Neural crest cell (in vitro differentiated cells): ENCODE data around the gene IL21R. TPM values are rescaled to one million over a fixed set of nuclear protein-coding genes. Genes with fewer than 3 reads are reported as not detected.

Experiments used
- DNase-seq: peaks from one replicate; pipeline ENCODE4 v3.0.0; 2021; ENCODE audit warnings: low read depth, mixed read lengths, low spot score
- H3K27ac Mint-ChIP-seq: one replicate; pipeline ENCODE4 v1.8.0; 2021; ENCODE audit warnings: mild to moderate bottlenecking, mixed read lengths; ENCODE audit not compliant: unreplicated experiment
- H3K27me3 Mint-ChIP-seq: 2 replicates; pipeline ENCODE4 v1.8.0; 2021; ENCODE audit warnings: low read depth, mild to moderate bottlenecking, mixed read lengths
- H3K36me3 Mint-ChIP-seq: 2 replicates; pipeline ENCODE4 v1.8.0; 2021; ENCODE audit warnings: low read depth, mild to moderate bottlenecking, mixed read lengths
- H3K4me1 Mint-ChIP-seq: 2 replicates; pipeline ENCODE4 v1.8.0; 2021; ENCODE audit warnings: mixed read lengths
- H3K4me3 Mint-ChIP-seq: one replicate; pipeline ENCODE4 v1.8.0; 2021; ENCODE audit warnings: mild to moderate bottlenecking, mixed read lengths
- H3K9me3 Mint-ChIP-seq: 2 replicates; pipeline ENCODE4 v1.8.0; 2021; ENCODE audit warnings: mixed read lengths
- total RNA-seq: library from RNA; stranded (reverse); gene quantifications from 2 replicates; pipeline ENCODE4 v1.2.1, GENCODE V29; 2021
- TF ChIP-seq, protein P1 (sequence below): fragments of 200-600 bp; sonication (generic); conservative IDR thresholded peaks from 2 replicates; pipeline ENCODE4 v1.5.0; 2021; ENCODE audit warnings: antibody characterized with exemption, mild to moderate bottlenecking

Gene IL21R
- total RNA-seq, 1 donor from 2014 or later = 0.79 TPM

DNA sequence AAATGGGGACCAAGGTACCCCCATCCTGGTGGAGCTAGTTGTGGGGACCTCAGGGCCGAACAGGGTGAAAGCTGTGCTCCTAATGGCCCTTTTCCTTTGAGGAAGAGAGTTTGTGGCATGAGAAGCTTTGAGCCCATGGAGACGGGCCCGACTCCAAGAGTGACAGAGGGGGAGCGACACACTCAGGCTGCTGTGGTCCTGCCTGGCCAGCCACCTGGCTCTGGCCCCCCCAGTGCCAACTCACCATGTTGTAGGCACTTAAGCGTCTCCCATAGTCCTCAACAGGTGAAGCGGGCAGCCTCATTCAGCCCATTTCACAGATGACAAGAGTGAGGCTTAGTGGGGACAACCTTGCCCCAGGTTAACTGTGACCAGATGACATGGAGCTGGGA lies 1.6 kb downstream of the IL21R start:
- H3K36me3 Mint-ChIP-seq = no peaks in the 10 kb centered on the region
- peaks cover 17% of the 10 kb centered on the region for H3K4me1 Mint-ChIP-seq
- DNase-seq = no peak
- TF ChIP-seq, protein P1, sequence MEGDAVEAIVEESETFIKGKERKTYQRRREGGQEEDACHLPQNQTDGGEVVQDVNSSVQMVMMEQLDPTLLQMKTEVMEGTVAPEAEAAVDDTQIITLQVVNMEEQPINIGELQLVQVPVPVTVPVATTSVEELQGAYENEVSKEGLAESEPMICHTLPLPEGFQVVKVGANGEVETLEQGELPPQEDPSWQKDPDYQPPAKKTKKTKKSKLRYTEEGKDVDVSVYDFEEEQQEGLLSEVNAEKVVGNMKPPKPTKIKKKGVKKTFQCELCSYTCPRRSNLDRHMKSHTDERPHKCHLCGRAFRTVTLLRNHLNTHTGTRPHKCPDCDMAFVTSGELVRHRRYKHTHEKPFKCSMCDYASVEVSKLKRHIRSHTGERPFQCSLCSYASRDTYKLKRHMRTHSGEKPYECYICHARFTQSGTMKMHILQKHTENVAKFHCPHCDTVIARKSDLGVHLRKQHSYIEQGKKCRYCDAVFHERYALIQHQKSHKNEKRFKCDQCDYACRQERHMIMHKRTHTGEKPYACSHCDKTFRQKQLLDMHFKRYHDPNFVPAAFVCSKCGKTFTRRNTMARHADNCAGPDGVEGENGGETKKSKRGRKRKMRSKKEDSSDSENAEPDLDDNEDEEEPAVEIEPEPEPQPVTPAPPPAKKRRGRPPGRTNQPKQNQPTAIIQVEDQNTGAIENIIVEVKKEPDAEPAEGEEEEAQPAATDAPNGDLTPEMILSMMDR = no peak
- H3K27me3 Mint-ChIP-seq = peaks cover 4% of the 10 kb centered on the region
- H3K4me3 Mint-ChIP-seq = no peak overlapping the region
- H3K9me3 Mint-ChIP-seq = no peaks in the 10 kb centered on the region
- no peak overlapping the region for H3K27ac Mint-ChIP-seq

DNA sequence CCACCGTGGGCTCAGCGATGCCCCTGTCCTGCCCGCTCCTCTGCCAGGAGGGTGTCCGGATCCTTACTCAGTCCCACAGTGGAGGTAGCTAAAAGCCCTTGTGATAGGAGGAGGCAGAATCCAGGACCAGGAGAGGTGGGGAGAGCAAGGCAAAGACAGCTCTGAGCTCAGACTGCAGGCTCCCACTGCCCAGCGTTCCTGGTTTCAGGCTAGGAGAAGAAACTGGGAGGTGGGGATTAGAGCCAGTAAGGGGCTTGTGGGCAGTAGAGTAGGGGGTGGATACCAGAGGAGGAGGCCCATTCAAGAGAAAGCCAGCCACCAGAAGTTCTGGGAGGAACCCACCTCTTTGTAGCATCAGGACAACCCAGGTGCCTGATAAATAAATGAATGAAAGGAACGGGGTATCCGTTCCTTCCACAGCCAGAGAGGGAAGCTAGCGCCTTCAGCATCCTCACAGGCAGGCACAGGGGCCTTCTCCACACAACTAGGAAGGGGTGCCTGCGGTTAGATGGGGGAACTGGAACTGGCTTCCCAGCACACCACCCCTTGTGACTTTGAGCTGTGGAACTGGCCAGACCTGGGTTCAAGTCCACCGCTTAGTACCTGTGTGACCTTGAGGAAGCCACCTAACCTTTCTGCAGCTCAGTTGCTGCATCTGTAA lies 2.3 kb downstream of the IL21R start:
- Mint-ChIP-seq H3K27me3 (peaks cover 4% of the 10 kb centered on the region), H3K36me3 (no peaks in the 10 kb centered on the region), H3K4me1 (peaks cover 17% of the 10 kb centered on the region), H3K27ac (no peak overlapping the region), H3K4me3 (no peak overlapping the region), H3K9me3 (no peaks in the 10 kb centered on the region)
- TF ChIP-seq, protein P1 = no peak
- no peak for DNase-seq

DNA sequence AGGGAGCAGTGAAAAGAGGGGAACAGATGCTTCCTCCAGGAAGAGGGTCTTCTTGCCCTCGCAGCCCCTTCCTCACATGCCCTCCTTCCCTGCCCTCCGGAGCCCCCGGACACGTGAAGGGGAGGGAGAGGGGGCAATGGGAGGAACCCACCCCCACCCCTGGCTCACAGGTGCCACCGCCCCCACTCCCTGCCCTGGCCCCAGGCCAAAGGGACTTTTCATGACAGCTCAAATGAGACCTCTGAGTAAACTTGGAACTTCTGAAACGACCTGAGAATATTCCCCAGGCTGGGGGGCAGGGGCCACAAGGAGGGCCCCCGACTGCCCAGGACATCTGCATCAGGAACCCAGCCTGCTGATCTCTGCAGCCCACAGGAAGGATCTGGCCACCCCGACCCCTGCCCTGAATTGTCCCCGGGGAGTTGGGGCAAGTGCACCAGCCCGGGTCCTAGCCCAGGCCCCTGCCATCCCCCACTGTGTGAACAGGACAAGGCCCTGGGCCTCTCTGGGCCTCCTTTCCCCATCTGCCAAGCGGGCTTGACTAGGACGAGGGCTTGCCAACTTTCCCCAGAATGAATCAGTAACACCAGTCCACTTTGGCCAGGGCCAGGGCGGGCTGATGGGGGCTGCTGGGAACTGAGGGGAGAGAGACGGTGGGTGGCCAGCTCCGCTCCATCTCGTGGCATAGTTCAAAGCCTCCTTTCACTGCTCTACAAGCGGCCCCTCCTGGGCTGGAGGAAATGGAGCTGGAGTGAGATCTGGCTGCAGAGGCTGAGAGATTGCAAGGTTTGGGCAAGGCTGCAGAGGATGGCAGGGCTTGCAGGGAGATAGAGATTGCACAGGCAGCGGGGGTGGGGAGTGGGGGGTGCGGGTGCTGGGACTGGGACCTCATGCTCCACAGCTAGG lies 3.8 kb downstream of the IL21R start:
- peaks cover 3% of the 10 kb centered on the region for H3K9me3 Mint-ChIP-seq
- H3K27me3 Mint-ChIP-seq = peaks cover 4% of the 10 kb centered on the region
- no peak overlapping the region for H3K27ac Mint-ChIP-seq
- H3K4me3 Mint-ChIP-seq = no peak overlapping the region
- H3K4me1 Mint-ChIP-seq = peaks cover 17% of the 10 kb centered on the region
- DNase-seq = no peak
- TF ChIP-seq, protein P1 = no peak
- no peaks in the 10 kb centered on the region for H3K36me3 Mint-ChIP-seq

DNA sequence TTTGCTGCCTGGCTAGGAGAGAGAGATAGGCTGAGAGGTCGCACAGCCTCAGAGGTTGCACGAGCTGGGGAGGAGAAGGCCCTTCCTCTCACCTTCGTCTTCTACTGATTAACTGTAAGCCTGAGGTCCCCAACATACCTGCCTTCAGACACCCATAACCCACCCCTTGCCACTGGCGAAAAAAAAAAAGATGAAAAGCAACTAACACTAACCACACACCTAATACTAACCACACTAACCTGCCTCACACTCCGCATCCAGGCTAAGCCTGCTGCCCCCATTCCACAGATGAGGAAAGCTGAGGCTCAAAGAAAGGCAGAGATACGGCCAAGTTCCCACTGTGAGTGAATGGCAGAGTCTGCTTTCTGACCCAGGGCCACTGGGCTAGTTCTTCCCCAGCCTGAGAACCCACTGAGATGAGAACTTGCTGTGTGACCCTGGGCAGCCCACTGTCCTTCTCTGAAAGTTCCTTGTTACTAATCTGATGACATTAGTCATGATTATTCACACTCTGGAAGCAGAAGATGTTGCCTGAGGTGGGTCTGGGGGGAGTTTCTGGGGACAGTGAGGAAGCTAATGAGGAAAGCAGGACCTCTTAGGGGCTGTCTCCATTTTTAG lies 4.6 kb downstream of the IL21R start:
- Mint-ChIP-seq H3K4me1 (peaks cover 17% of the 10 kb centered on the region), H3K4me3 (no peak overlapping the region)

DNA sequence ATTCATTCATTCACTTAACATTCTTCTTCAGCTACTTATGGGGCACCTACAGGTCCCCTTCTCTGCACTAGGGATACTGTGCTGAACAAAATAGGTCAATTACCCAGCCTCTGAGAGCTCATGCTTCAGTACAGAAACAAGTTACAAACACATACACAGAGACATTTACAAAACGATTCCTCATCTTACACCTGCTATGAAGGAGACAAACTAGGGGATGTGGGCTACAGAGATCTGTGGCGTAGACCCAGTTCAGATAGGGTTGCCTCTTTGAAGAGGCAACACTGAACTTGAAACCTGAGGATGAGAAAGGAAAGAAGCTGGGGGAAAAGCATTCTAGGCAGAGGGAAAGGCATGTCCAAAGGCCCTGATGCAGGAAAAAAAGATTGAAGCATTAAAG lies 5.2 kb downstream of the IL21R start:
- Mint-ChIP-seq H3K9me3 (peaks cover 4% of the 10 kb centered on the region), H3K4me1 (peaks cover 17% of the 10 kb centered on the region), H3K27me3 (peaks cover 4% of the 10 kb centered on the region), H3K36me3 (no peaks in the 10 kb centered on the region), H3K4me3 (no peak overlapping the region), H3K27ac (peak overlapping the region; percentile 94)
- no peak for DNase-seq
- TF ChIP-seq, protein P1 = no peak

More for the DNA sequence above, 4.6 kb downstream of the IL21R start:
- no peak overlapping the region for H3K27ac Mint-ChIP-seq
- peaks cover 4% of the 10 kb centered on the region for H3K27me3 Mint-ChIP-seq
- TF ChIP-seq, protein P1 = no peak
- peaks cover 4% of the 10 kb centered on the region for H3K9me3 Mint-ChIP-seq
- DNase-seq = no peak
- no peaks in the 10 kb centered on the region for H3K36me3 Mint-ChIP-seq
